PFSK-1 (cell line): ENCODE measurements around the gene RUFY3.

ENCODE experiments used
- FOXP2 ChIP-seq: optimal IDR thresholded peaks from 2 replicates; pipeline ENCODE3; 2011; ENCODE audit warnings: borderline replicate concordance, control low read depth, inconsistent platforms; ENCODE audit not compliant: insufficient read depth; ENCODE audit errors: extremely low read length, extremely low read depth
- POLR2AphosphoS5 ChIP-seq: IDR thresholded peaks from 2 replicates; pipeline ENCODE4 v1.6.1; 2012; ENCODE audit warnings: low read depth, mild to moderate bottlenecking, control low read depth, low read length, moderate library complexity
- SIN3A ChIP-seq: IDR thresholded peaks from 2 replicates; pipeline ENCODE4 v1.6.1; 2012; ENCODE audit warnings: mild to moderate bottlenecking, low read length, moderate library complexity, borderline replicate concordance; ENCODE audit not compliant: insufficient read depth
- TAF1 ChIP-seq: IDR thresholded peaks from 2 replicates; pipeline ENCODE4 v1.6.1; 2012; ENCODE audit warnings: low read length, control low read depth, borderline replicate concordance; ENCODE audit not compliant: insufficient read depth
- TF ChIP-seq, protein P1 (sequence below), 2 experiments: IDR thresholded peaks; 2 replicates each; pipeline versions ENCODE4 v1.6.1 to v1.8.0; 2011 to 2012; ENCODE audit warnings: low read depth in 2 of 2, low read length in 2 of 2, control low read depth in 1 of 2, inconsistent platforms in 1 of 2, mild to moderate bottlenecking in 1 of 2, moderate library complexity in 1 of 2; ENCODE audit not compliant: insufficient read depth in 1 of 2

Gene RUFY3

GRCh38 chr4:70842761-70843435 lies 121.1 kb downstream of the RUFY3 start:
- no peak for TF ChIP-seq SIN3A
- TF ChIP-seq, protein P1, sequence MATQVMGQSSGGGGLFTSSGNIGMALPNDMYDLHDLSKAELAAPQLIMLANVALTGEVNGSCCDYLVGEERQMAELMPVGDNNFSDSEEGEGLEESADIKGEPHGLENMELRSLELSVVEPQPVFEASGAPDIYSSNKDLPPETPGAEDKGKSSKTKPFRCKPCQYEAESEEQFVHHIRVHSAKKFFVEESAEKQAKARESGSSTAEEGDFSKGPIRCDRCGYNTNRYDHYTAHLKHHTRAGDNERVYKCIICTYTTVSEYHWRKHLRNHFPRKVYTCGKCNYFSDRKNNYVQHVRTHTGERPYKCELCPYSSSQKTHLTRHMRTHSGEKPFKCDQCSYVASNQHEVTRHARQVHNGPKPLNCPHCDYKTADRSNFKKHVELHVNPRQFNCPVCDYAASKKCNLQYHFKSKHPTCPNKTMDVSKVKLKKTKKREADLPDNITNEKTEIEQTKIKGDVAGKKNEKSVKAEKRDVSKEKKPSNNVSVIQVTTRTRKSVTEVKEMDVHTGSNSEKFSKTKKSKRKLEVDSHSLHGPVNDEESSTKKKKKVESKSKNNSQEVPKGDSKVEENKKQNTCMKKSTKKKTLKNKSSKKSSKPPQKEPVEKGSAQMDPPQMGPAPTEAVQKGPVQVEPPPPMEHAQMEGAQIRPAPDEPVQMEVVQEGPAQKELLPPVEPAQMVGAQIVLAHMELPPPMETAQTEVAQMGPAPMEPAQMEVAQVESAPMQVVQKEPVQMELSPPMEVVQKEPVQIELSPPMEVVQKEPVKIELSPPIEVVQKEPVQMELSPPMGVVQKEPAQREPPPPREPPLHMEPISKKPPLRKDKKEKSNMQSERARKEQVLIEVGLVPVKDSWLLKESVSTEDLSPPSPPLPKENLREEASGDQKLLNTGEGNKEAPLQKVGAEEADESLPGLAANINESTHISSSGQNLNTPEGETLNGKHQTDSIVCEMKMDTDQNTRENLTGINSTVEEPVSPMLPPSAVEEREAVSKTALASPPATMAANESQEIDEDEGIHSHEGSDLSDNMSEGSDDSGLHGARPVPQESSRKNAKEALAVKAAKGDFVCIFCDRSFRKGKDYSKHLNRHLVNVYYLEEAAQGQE (IDR thresholded peaks at IDR 0.05; ENCODE audit: insufficient read depth in 1 of 2, low read depth in 2 of 2, low read length in 2 of 2), result no peak
- TF ChIP-seq TAF1, result no peak
- no peak for TF ChIP-seq POLR2AphosphoS5
- TF ChIP-seq FOXP2, result no peak

- TF ChIP-seq TAF1, result no peak
These were observed 122.4 kb downstream of the RUFY3 start for GRCh38 chr4:70844180-70844579.

GRCh38 chr4:70849291-70849690 lies 127.5 kb downstream of the RUFY3 start:
- TF ChIP-seq FOXP2 (no peak), POLR2AphosphoS5 (no peak), SIN3A (no peak), TAF1 (no peak)
- TF ChIP-seq, protein P1 (IDR thresholded peaks at IDR 0.05; ENCODE audit: insufficient read depth in 1 of 2, low read depth in 2 of 2, low read length in 2 of 2), result no peak

DNA sequence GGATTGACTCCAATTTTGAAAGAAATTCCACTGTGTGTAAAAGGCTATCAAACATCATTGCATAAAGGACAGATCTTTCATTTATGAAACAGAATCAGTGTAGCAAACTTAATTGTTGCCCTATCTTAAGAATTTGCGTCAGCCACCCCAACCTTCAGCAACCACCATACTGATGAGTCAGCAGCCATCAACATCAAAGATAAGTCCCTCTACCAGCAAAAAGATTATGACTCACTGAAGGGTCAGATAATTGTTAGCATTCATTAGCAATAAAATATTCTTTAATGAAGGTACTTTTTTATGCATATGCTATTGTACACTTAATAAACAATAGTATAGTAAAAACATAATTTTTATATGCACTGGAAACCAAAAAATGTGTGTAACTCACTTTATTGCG lies 133.7 kb downstream of the RUFY3 start:
- TF ChIP-seq TAF1 (no peak), SIN3A (no peak), FOXP2 (no peak), POLR2AphosphoS5 (no peak)
